Adrenal gland (tissue), 12 donors: Measurements from ENCODE around the gene MYOM3. TPM values are rescaled to one million over a fixed set of nuclear protein-coding genes. Genes with fewer than 3 reads are reported as not detected.

Source experiments
- DNase-seq, 7 donors: peaks; one replicate each; pipeline ENCODE4 v3.0.0-alpha.2; 2019 to 2020
- H3K27ac ChIP-seq, 5 donors: fragments of 200-600 bp; sonication (generic) in 4 of 5; 1 replicate in 3 of 5; 2 replicates in 2 of 5; pipeline versions ENCODE4 v1.5.1 to v1.8.0; 2016 to 2020; ENCODE audit warnings: mild to moderate bottlenecking in 1 of 5
- H3K27me3 ChIP-seq: fragments of 200-600 bp; 2 replicates; pipeline ENCODE4 v1.8.0; 2021
- H3K36me3 ChIP-seq, 2 donors: fragments of 200-600 bp; replicated peaks in 1 of 2; 1 replicate in 1 of 2; 2 replicates in 1 of 2; pipeline versions ENCODE4 v1.5.1 to v1.8.0; 2018 to 2022
- H3K4me1 ChIP-seq, 2 donors: fragments of 200-600 bp; replicated peaks in 1 of 2; 1 replicate in 1 of 2; 2 replicates in 1 of 2; pipeline versions ENCODE4 v1.5.1 to v1.8.0; 2018 to 2021
- H3K4me3 ChIP-seq, 4 donors: fragments of 200-600 bp; sonication (generic) in 3 of 4; one replicate each; pipeline ENCODE4 v1.5.1; 2016 to 2018
- H3K9me3 ChIP-seq, 3 donors: fragments of 200-600 bp; sonication (generic) in 1 of 3; replicated peaks in 1 of 3; 1 replicate in 2 of 3; 2 replicates in 1 of 3; pipeline versions ENCODE4 v1.5.1 to v1.8.0; 2016 to 2021
- POLR2A ChIP-seq, 2 donors: fragments of 450-650 bp; IDR thresholded peaks; one replicate each; pipeline ENCODE4 v1.6.1; 2017; ENCODE audit warnings: antibody characterized with exemption in 2 of 2, mild to moderate bottlenecking in 2 of 2, moderate library complexity in 1 of 2
- WGBS, 4 donors: extraction: QIAGEN DNeasy Blood & Tissue Kit in 2 of 4; methylation state at CpG; one replicate each; pipeline versions ENCODE4 v1.1.5 to v1.1.7; 2013 to 2017; 5-methylcytosine and 5-hydroxymethylcytosine counted together
- intact Hi-C, 2 donors: fragments of 100-400 bp; cut with DNase I; formaldehyde crosslinking; loops; one replicate each; pipeline versions ENCODE4 v1.14.1 to v1.15.0; 2022 to 2023
- polyA plus RNA-seq, 3 donors: library from polyadenylated mRNA; stranded (reverse); fragments of 200-250 nt in 2 of 3; fragments of 350-450 nt in 1 of 3; fragmentation: Illumina TruSeq in 1 of 3; extraction: RNeasy Lipid Tissue Mini Kit (QIAGEN cat#74804) in 1 of 3; gene quantifications; one replicate each; pipeline ENCODE4 v1.2.3, GENCODE V29; 2013 to 2014
- total RNA-seq, 9 donors: library from RNA; depleted of rRNA in 4 of 9; stranded (reverse); fragments of >200 nt in 4 of 9; fragments of 120-200 nt in 1 of 9; fragmentation: NEBNext Ultra II Directional in 1 of 9; extraction: Animal tissue kit (Norgen Biotek cat#: 25700) in 1 of 9; gene quantifications; one replicate each; pipeline versions ENCODE4 v1.1.0 to v1.2.4, GENCODE V29; 2013 to 2023
- TF ChIP-seq, protein P1 (sequence below), 6 experiments: fragments of 450-650 bp in 4 of 6; fragments of 200-600 bp in 2 of 6; sonication (generic) in 1 of 6; IDR thresholded peaks; 1 replicate in 5 of 6; 2 replicates in 1 of 6; pipeline versions ENCODE4 v1.5.1 to v1.8.0; 2016 to 2021; ENCODE audit warnings: antibody characterized with exemption in 6 of 6, mild to moderate bottlenecking in 2 of 6, moderate library complexity in 1 of 6
- donor health status: healthy with polysubstance abuse.
- donor health status: Bipolar disorder and iron deficiency.
- donor health status: DM: yes; HTN: yes; CAD: no.
- donor health status: DM: no; HTN: no; CAD: no.
- donor health status: DM: no; HTN: no; CAD: no.
- donor health status: DM: yes; HTN: yes; CAD: no.

Gene MYOM3
- total and polyA plus RNA-seq, 12 donors: 0.09 to 7.0 (median 0.18) TPM

DNA sequence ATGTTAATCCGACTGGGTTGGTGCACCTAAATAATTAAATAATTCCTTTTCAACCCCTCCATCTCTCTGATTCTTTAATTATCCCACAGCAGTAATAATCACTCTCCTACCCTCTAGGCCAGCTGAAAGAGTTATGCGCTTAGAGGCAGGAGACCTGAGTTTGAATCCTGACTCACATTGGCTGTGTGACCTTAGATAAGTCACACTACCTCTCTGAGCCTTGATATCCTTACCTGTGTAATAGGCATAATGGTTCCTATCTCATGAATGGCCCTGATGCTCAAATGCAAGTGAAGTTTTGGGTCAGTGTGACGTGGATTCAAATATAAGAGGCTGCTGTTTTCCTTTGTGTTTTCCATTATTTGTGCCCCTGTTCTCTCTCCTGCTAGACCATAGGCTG lies 8.1 kb downstream of the MYOM3 start:
- no peak for DNase-seq
- Histone ChIP-seq H3K4me3 (no peak overlapping the region), H3K27me3 (no peaks in the 10 kb centered on the region), H3K36me3 (no peaks in the 10 kb centered on the region), H3K4me1 (peaks cover 6 to 7% of the 10 kb centered on the region in 2 donors), H3K9me3 (no peaks in the 10 kb centered on the region), H3K27ac (no peak overlapping the region)
- intact Hi-C loops: no loop called here
- TF ChIP-seq, protein P1, sequence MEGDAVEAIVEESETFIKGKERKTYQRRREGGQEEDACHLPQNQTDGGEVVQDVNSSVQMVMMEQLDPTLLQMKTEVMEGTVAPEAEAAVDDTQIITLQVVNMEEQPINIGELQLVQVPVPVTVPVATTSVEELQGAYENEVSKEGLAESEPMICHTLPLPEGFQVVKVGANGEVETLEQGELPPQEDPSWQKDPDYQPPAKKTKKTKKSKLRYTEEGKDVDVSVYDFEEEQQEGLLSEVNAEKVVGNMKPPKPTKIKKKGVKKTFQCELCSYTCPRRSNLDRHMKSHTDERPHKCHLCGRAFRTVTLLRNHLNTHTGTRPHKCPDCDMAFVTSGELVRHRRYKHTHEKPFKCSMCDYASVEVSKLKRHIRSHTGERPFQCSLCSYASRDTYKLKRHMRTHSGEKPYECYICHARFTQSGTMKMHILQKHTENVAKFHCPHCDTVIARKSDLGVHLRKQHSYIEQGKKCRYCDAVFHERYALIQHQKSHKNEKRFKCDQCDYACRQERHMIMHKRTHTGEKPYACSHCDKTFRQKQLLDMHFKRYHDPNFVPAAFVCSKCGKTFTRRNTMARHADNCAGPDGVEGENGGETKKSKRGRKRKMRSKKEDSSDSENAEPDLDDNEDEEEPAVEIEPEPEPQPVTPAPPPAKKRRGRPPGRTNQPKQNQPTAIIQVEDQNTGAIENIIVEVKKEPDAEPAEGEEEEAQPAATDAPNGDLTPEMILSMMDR (IDR thresholded peaks at IDR 0.05): no peak
- no peak for TF ChIP-seq POLR2A (IDR thresholded peaks at IDR 0.05)
- 76 to 88% (median 79%) methylated on average over 3 of the region's 3 CpGs for WGBS, 4 donors

- intact Hi-C loops: no loop called here
- Histone ChIP-seq H3K9me3 (no peaks in the 10 kb centered on the region), H3K27ac (no peak overlapping the region), H3K27me3 (no peaks in the 10 kb centered on the region), H3K36me3 (no peaks in the 10 kb centered on the region), H3K4me3 (no peak overlapping the region), H3K4me1 (peaks cover 3 to 6% of the 10 kb centered on the region in 2 donors)
- DNase-seq: no peak
- no peak for TF ChIP-seq POLR2A (IDR thresholded peaks at IDR 0.05)
- TF ChIP-seq, protein P1 (IDR thresholded peaks at IDR 0.05): no peak
- WGBS, 4 donors: 30 to 46% (median 36%) methylated on average over 3 of the region's 3 CpGs
These were observed 8.5 kb downstream of the MYOM3 start for GRCh38 chr1:24103408-24103807.

GRCh38 chr1:24102961-24103360 lies 9.0 kb downstream of the MYOM3 start:
- Histone ChIP-seq H3K36me3 (no peaks in the 10 kb centered on the region), H3K4me3 (no peak overlapping the region), H3K9me3 (no peaks in the 10 kb centered on the region), H3K27ac (no peak overlapping the region), H3K4me1 (peaks cover 3 to 6% of the 10 kb centered on the region in 2 donors), H3K27me3 (no peaks in the 10 kb centered on the region)
- intact Hi-C loops: no loop called here
- 50 to 89% (median 86%) methylated on average over 1 to 8 of the region's 8 CpGs for WGBS, 4 donors
- no peak for TF ChIP-seq POLR2A (IDR thresholded peaks at IDR 0.05)
- TF ChIP-seq, protein P1 (IDR thresholded peaks at IDR 0.05): no peak
- DNase-seq: no peak

DNA sequence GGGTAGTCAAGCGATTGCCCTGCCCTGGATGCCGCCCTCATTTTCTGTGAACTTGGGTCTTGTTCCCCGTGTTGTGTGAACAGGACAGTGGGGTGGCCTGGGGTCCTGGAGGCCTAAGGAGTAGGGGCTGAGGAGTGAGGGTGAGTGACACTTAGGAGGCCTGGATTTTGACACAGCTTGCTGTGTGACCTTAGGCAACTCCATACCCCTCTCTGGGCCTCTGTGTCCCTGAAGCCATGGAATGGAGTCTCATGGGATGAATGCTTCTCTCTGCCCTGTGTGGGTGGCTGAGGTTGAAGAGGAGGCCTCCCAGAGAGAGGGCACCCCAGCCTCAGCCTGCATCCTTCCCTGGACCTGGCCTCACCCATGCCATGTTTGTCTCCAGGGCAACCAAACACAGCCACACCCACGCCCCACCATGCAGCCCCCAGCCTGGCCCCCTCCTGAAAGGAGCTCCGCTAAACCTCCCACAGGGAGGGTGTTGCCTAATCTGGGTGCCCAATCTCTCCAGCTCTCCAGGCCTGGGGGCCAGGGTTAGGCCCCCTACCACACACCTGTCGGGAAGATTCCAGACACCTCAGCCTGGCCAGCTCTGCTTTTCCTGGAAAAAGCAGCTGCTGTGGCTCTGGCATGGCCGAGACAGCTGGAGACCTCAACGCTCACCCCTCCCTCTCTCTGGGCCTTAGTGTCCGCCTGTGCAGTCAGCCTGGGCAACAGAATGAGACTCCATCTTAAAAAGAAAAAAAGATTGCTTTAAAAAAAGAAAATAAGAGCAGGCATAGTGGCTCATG lies 9.9 kb downstream of the MYOM3 start:
- DNase-seq: no peak
- no peaks in the 10 kb centered on the region for H3K27me3 ChIP-seq
- H3K4me1 ChIP-seq: peaks cover 3 to 6% of the 10 kb centered on the region in 2 donors
- H3K27ac ChIP-seq: no peak overlapping the region
- H3K9me3 ChIP-seq: no peaks in the 10 kb centered on the region
- intact Hi-C loops: no loop called here
- H3K4me3 ChIP-seq: no peak overlapping the region
- WGBS, 4 donors: 78 to 85% (median 83%) methylated on average over 7 to 9 of the region's 9 CpGs
- no peaks in the 10 kb centered on the region for H3K36me3 ChIP-seq
- TF ChIP-seq POLR2A (IDR thresholded peaks at IDR 0.05): no peak
- TF ChIP-seq, protein P1 (IDR thresholded peaks at IDR 0.05): no peak
